ENCODE results near the gene DCAF6.

GRCh38 chr1:168032029-168032428 is 95.5 kb downstream of the DCAF6 start:
- TF ChIP-seq YY1 (IDR thresholded peaks at IDR 0.05), result no peak
- no peak for TF ChIP-seq CTCF (IDR thresholded peaks at IDR 0.05; ENCODE audit: low read depth, low read length, missing input control)
- TF ChIP-seq JUND (IDR thresholded peaks at IDR 0.05), result no peak
- TF ChIP-seq EGR1 (IDR thresholded peaks at IDR 0.05; ENCODE audit: low read depth in 2 of 2), result no peak
- TF ChIP-seq SP1 (IDR thresholded peaks at IDR 0.05), result no peak
- TF ChIP-seq GABPA (IDR thresholded peaks at IDR 0.05 in 1 of 2, conservative IDR thresholded peaks at IDR 0.05 in 1 of 2), result no peak
- no peak for TF ChIP-seq FOXA1 (IDR thresholded peaks at IDR 0.05)
- no peak for TF ChIP-seq RXRA (IDR thresholded peaks at IDR 0.05)
- TF ChIP-seq REST (IDR thresholded peaks at IDR 0.05), result no peak
- TF ChIP-seq TAF1 (conservative IDR thresholded peaks at IDR 0.05), result no peak
- no peak for TF ChIP-seq ATF3 (IDR thresholded peaks at IDR 0.05)
- TF ChIP-seq RAD21 (IDR thresholded peaks at IDR 0.05), result no peak
- TF ChIP-seq, protein P1, sequence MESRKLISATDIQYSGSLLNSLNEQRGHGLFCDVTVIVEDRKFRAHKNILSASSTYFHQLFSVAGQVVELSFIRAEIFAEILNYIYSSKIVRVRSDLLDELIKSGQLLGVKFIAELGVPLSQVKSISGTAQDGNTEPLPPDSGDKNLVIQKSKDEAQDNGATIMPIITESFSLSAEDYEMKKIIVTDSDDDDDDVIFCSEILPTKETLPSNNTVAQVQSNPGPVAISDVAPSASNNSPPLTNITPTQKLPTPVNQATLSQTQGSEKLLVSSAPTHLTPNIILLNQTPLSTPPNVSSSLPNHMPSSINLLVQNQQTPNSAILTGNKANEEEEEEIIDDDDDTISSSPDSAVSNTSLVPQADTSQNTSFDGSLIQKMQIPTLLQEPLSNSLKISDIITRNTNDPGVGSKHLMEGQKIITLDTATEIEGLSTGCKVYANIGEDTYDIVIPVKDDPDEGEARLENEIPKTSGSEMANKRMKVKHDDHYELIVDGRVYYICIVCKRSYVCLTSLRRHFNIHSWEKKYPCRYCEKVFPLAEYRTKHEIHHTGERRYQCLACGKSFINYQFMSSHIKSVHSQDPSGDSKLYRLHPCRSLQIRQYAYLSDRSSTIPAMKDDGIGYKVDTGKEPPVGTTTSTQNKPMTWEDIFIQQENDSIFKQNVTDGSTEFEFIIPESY (IDR thresholded peaks at IDR 0.05), result no peak
- no peak for TF ChIP-seq MAX (IDR thresholded peaks at IDR 0.05)
